ENCODE data around the gene INSYN1. TPM values are rescaled to one million over a fixed set of nuclear protein-coding genes. Genes with fewer than 3 reads are reported as not detected.

Gene INSYN1
- total and polyA plus RNA-seq, 10 of the 15 experiments (the other 5 are each of a cell fraction or from before 2014, with no cell fraction given), result not detected

GRCh38 chr15:73717206-73717605, 35.9 kb downstream of the INSYN1 start:
- no peak overlapping the region for H3K4me3 ChIP-seq
- no peaks in the 10 kb centered on the region for H3K36me3 ChIP-seq (ENCODE audit: control insufficient read depth in 2 of 2, insufficient read depth in 2 of 2, low read length in 1 of 2)
- H3K27ac ChIP-seq (ENCODE audit: control insufficient read depth, insufficient read depth), result no peak overlapping the region
- TF ChIP-seq TCF7 (IDR thresholded peaks at IDR 0.05; ENCODE audit: borderline replicate concordance) (no peak), MEF2B (IDR thresholded peaks at IDR 0.05; ENCODE audit: partially characterized antibody, poor library complexity, severe bottlenecking) (no peak), RELA (IDR thresholded peaks at IDR 0.05; ENCODE audit: borderline replicate concordance, partially characterized antibody) (no peak), ATF7 (IDR thresholded peaks at IDR 0.05; ENCODE audit: low read depth) (no peak), DPF2 (IDR thresholded peaks at IDR 0.05) (no peak), KAT2A (conservative IDR thresholded peaks at IDR 0.05; ENCODE audit: control insufficient read depth, low read depth, low read length) (no peak), NBN (IDR thresholded peaks at IDR 0.05) (no peak), NFIC (IDR thresholded peaks at IDR 0.05; ENCODE audit: low read depth, low read length) (no peak), YBX1 (IDR thresholded peaks at IDR 0.05) (no peak), NR2F1 (conservative IDR thresholded peaks at IDR 0.05) (no peak), ZNF24 (IDR thresholded peaks at IDR 0.05) (no peak), KDM1A (IDR thresholded peaks at IDR 0.05; ENCODE audit: borderline replicate concordance) (no peak)
- TF ChIP-seq, protein P1, sequence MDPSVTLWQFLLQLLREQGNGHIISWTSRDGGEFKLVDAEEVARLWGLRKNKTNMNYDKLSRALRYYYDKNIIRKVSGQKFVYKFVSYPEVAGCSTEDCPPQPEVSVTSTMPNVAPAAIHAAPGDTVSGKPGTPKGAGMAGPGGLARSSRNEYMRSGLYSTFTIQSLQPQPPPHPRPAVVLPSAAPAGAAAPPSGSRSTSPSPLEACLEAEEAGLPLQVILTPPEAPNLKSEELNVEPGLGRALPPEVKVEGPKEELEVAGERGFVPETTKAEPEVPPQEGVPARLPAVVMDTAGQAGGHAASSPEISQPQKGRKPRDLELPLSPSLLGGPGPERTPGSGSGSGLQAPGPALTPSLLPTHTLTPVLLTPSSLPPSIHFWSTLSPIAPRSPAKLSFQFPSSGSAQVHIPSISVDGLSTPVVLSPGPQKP (IDR thresholded peaks at IDR 0.05; ENCODE audit: low read depth, low read length), result no peak
- RAD21 ChIA-PET (ENCODE audit: unreplicated experiment), result no interaction called here
- in situ Hi-C loops (cut with MboI) (no loop called here), intact Hi-C loops (cut with micrococcal nuclease; ENCODE audit: unreplicated experiment) (no loop called here)
- WGBS (ENCODE audit: insufficient coverage, insufficient replicate concordance, low lambda C conversion rate, missing lambda C conversion rate), result 15% methylated on average over 3 of the region's 3 CpGs
- CTCF ChIA-PET, result no interaction called here
- DNase-seq (ENCODE audit: low read depth, low spot score) (no peak), ATAC-seq (no peak), FAIRE-seq (no peak)
- BruUV-seq (replicated peaks), result no TSS peak
- no peak overlapping the region for H3K4me2 ChIP-seq (ENCODE audit: control insufficient read depth, insufficient read depth)
- H3K27me3 ChIP-seq (replicated peaks in 1 of 2; ENCODE audit: control insufficient read depth in 2 of 2, insufficient read depth in 2 of 2, low read length in 1 of 2), result peaks cover 3 to 4% of the 10 kb centered on the region in 2 experiments; a peak in 2 of 4 replicates
- no peaks in the 10 kb centered on the region for H3K9me3 ChIP-seq (replicated peaks; ENCODE audit: control insufficient read depth, insufficient read depth, low read length)
- no peak overlapping the region for H2AFZ ChIP-seq (ENCODE audit: control insufficient read depth, low read depth, low read length)
- no peak overlapping the region for H3K9ac ChIP-seq (ENCODE audit: control insufficient read depth, insufficient read depth, low read length)
- no peaks in the 10 kb centered on the region for H3K79me2 ChIP-seq (ENCODE audit: control insufficient read depth, insufficient read depth, low read length)
- H3K4me1 ChIP-seq (ENCODE audit: control insufficient read depth, insufficient read depth, low read length), result no peaks in the 10 kb centered on the region
- SMC1A ChIA-PET (ENCODE audit: uncharacterized antibody, unreplicated experiment), result interaction anchor here (0.6 kb wide), 1 partner anchor 463 kb away, joined by 3 read pairs; no protein-coding TSS in a partner anchor
- POLR2A ChIA-PET, result no interaction called here
- no peaks in the 10 kb centered on the region for H4K20me1 ChIP-seq (ENCODE audit: control insufficient read depth, insufficient read depth)

Data from GM12878 (cell line).